ENCODE measurements around the gene ALDH3B2.

DNA sequence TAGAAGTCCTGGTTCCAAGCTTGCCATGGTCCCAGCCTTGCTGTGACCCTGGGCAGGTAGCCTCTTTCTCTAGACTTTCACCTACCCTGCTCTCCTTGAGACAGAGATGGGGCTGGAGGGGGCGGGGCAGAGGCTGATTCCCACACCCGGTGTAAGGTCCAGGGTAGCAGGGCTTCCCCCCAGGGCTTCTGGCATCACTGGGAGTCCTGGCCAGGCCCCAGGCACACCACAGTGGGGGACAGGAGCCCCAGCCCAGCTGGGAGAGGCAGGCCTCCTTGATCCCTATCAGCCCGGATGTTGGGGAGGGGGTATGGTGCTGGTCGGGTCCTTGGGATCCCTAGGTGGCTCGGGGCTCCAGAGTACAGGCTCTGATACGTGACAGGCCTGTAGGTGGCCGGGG is 43.0 kb downstream of the ALDH3B2 start:
- TF ChIP-seq CTCF (IDR thresholded peaks at IDR 0.05 in 2 of 3, conservative IDR thresholded peaks at IDR 0.05 in 1 of 3; ENCODE audit: borderline replicate concordance in 1 of 3, insufficient read depth in 1 of 3, low read depth in 2 of 3, low read length in 2 of 3): no peak
- no peak for TF ChIP-seq POLR2A (IDR thresholded peaks at IDR 0.05; ENCODE audit: borderline replicate concordance, extremely low read depth, insufficient read depth, insufficient read length)
- TF ChIP-seq YY1 (IDR thresholded peaks at IDR 0.05; ENCODE audit: extremely low read depth, insufficient replicate concordance, low read depth, low read length): no peak
- TF ChIP-seq TCF7L2 (IDR thresholded peaks at IDR 0.05; ENCODE audit: borderline replicate concordance, extremely low read depth, insufficient read depth, insufficient read length): no peak
- no peak for TF ChIP-seq RAD21 (IDR thresholded peaks at IDR 0.05; ENCODE audit: low read depth)
- TF ChIP-seq MAX (IDR thresholded peaks at IDR 0.05): no peak
- no peak for TF ChIP-seq CEBPB (IDR thresholded peaks at IDR 0.05; ENCODE audit: low read depth)
- TF ChIP-seq EGR1 (IDR thresholded peaks at IDR 0.05; ENCODE audit: low read depth): no peak
- TF ChIP-seq ATF3 (IDR thresholded peaks at IDR 0.05): no peak

Data from HCT116 (cell line).